PC-3 (cell line): ENCODE measurements around the gene TSPEAR. TPM values are rescaled to one million over a fixed set of nuclear protein-coding genes. Genes with fewer than 3 reads are reported as not detected.

Source experiments
- ATAC-seq: fragments of 200-7000 bp; cut with Tn5 transposase; 2 replicates; pipeline ENCODE4 v1.9.1; 2020; ENCODE audit warnings: mild to moderate bottlenecking, moderate library complexity
- BruUV-seq: library from RNA; stranded (reverse); fragments of 400-500 nt; replicated peaks from 2 replicates; lab custom pipeline; 2021; lab: Mats Ljungman, UMichigan
- CTCF ChIA-PET: fragments of 300-600 bp; sonication (Branson Sonifier 250); formaldehyde crosslinking; loops from one replicate; lab custom pipeline; 2022; ENCODE audit warnings: antibody characterized with exemption; lab: Charles Lee
- POLR2A ChIA-PET: fragments of 300-600 bp; sonication (Branson Sonifier 250); formaldehyde crosslinking; loops from one replicate; lab custom pipeline; 2022; ENCODE audit warnings: antibody characterized with exemption; ENCODE audit not compliant: unreplicated experiment; lab: Charles Lee
- DNase-seq: peaks from one replicate; pipeline ENCODE4 v3.0.0-alpha.2; 2015
- H2AFZ ChIP-seq: fragments of 300-600 bp; sonication (generic); 2 replicates; pipeline ENCODE4 v1.6.0; 2016; ENCODE audit warnings: antibody characterized with exemption, low read length
- H3F3A ChIP-seq: fragments of 300-600 bp; sonication (generic); one replicate; pipeline ENCODE4 v1.6.0; 2017; ENCODE audit warnings: antibody characterized with exemption, low read length, control low read depth, mild to moderate bottlenecking; ENCODE audit not compliant: unreplicated experiment
- H3K27ac ChIP-seq: fragments of 300-600 bp; sonication (generic); 2 replicates; pipeline ENCODE4 v1.5.1; 2016; ENCODE audit warnings: mild to moderate bottlenecking, low read length
- H3K27me3 ChIP-seq: fragments of 300-600 bp; sonication (generic); 2 replicates; pipeline ENCODE4 v1.6.1; 2016; ENCODE audit warnings: low read length, mixed read lengths
- H3K36me3 ChIP-seq: fragments of 300-600 bp; sonication (generic); 2 replicates; pipeline ENCODE4 v1.6.1; 2016; ENCODE audit warnings: low read depth, mixed run types, low read length, mixed read lengths
- H3K4me1 ChIP-seq: fragments of 300-600 bp; sonication (generic); 2 replicates; pipeline ENCODE4 v1.5.1; 2016; ENCODE audit warnings: low read length; ENCODE audit not compliant: insufficient read depth
- H3K4me2 ChIP-seq: fragments of 300-600 bp; sonication (generic); 2 replicates; pipeline ENCODE4 v1.6.0; 2016; ENCODE audit warnings: low read length
- H3K4me3 ChIP-seq: fragments of 300-600 bp; sonication (generic); 2 replicates; pipeline ENCODE4 v1.5.1; 2016; ENCODE audit warnings: mild to moderate bottlenecking, low read length, mixed read lengths
- H3K79me2 ChIP-seq: fragments of 300-600 bp; sonication (generic); 2 replicates; pipeline ENCODE4 v1.6.1; 2017; ENCODE audit warnings: low read length, mixed read lengths
- H3K9ac ChIP-seq: fragments of 300-600 bp; sonication (generic); 2 replicates; pipeline ENCODE4 v1.6.0; 2016; ENCODE audit warnings: mild to moderate bottlenecking, low read length
- H3K9me2 ChIP-seq: fragments of 300-600 bp; sonication (generic); replicated peaks from 2 replicates; pipeline ENCODE4 v1.6.1; 2016; ENCODE audit warnings: mixed run types, low read length, mixed read lengths
- H3K9me3 ChIP-seq: fragments of 300-600 bp; sonication (generic); 2 replicates; pipeline ENCODE4 v1.6.1; 2016; ENCODE audit warnings: low read length, mixed read lengths
- H4K20me1 ChIP-seq: fragments of 300-600 bp; sonication (generic); 2 replicates; pipeline ENCODE4 v1.6.1; 2016; ENCODE audit warnings: low read length, mixed read lengths
- EZH2 ChIP-seq: fragments of 300-600 bp; sonication (generic); IDR thresholded peaks from one replicate; pipeline ENCODE4 v1.6.1; 2017; ENCODE audit warnings: antibody characterized with exemption, mild to moderate bottlenecking, low read length; ENCODE audit not compliant: unreplicated experiment
- EZH2phosphoT487 ChIP-seq: fragments of 300-600 bp; sonication (generic); IDR thresholded peaks from 2 replicates; pipeline ENCODE4 v1.6.1; 2018; ENCODE audit warnings: mild to moderate bottlenecking, antibody characterized with exemption, low read length, borderline replicate concordance
- intact Hi-C: fragments of 100-400 bp; cut with micrococcal nuclease; formaldehyde crosslinking; loops from 2 replicates; pipeline ENCODE4 v1.9.0; 2023
- total RNA-seq: library from RNA; depleted of rRNA; stranded (reverse); fragments of >200 nt; gene quantifications from 2 replicates; pipeline ENCODE4 v1.2.3, GENCODE V29; 2014
- TF ChIP-seq, protein P1 (sequence below): fragments of 300-600 bp; sonication (generic); conservative IDR thresholded peaks from 2 replicates; pipeline ENCODE4 v1.5.1; 2017; ENCODE audit warnings: antibody characterized with exemption, low read depth, mild to moderate bottlenecking, low read length

Gene TSPEAR
- total RNA-seq, 1 experiment from 2014 or later: 2.1 TPM

DNA sequence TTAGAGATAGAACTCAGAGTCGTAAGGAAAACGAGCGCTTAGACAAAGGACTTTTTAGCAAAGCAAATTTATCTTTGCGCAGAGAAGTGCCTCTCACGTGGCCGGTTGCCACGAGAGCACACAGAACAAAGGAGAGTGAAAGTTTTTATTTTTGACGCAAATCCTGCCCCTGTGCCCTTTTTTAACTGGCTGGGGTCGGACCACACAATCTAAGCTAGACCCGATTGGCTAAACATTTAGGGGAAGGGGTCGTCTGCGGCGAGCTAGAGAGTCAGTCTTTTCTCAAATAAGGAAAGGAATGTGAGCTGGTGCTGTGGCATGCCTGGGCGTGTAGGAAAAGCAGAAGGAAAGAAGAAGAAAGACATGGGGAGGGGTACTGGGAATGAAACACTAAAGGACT lies 162.4 kb downstream of the TSPEAR start:
- no peaks in the 10 kb centered on the region for H3K27me3 ChIP-seq
- H3K4me1 ChIP-seq: no peaks in the 10 kb centered on the region
- TF ChIP-seq, protein P1, sequence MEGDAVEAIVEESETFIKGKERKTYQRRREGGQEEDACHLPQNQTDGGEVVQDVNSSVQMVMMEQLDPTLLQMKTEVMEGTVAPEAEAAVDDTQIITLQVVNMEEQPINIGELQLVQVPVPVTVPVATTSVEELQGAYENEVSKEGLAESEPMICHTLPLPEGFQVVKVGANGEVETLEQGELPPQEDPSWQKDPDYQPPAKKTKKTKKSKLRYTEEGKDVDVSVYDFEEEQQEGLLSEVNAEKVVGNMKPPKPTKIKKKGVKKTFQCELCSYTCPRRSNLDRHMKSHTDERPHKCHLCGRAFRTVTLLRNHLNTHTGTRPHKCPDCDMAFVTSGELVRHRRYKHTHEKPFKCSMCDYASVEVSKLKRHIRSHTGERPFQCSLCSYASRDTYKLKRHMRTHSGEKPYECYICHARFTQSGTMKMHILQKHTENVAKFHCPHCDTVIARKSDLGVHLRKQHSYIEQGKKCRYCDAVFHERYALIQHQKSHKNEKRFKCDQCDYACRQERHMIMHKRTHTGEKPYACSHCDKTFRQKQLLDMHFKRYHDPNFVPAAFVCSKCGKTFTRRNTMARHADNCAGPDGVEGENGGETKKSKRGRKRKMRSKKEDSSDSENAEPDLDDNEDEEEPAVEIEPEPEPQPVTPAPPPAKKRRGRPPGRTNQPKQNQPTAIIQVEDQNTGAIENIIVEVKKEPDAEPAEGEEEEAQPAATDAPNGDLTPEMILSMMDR: no peak
- TF ChIP-seq EZH2 (no peak), EZH2phosphoT487 (no peak)
- H3K36me3 ChIP-seq: no peaks in the 10 kb centered on the region
- H4K20me1 ChIP-seq: no peaks in the 10 kb centered on the region
- no peak overlapping the region for H3K4me2 ChIP-seq
- DNase-seq: no peak
- ATAC-seq: no peak
- no peaks in the 10 kb centered on the region for H3K79me2 ChIP-seq
- no peak overlapping the region for H2AFZ ChIP-seq
- no TSS peak for BruUV-seq
- ChIA-PET POLR2A (no interaction called here), CTCF (no interaction called here)
- intact Hi-C loops: no loop called here
- no peak overlapping the region for H3K4me3 ChIP-seq
- H3F3A ChIP-seq: no peaks in the 10 kb centered on the region
- H3K27ac ChIP-seq: no peak overlapping the region
- no peaks in the 10 kb centered on the region for H3K9me2 ChIP-seq
- H3K9me3 ChIP-seq: peaks cover 7% of the 10 kb centered on the region; the same call in 1 of the 2 replicates
- H3K9ac ChIP-seq: no peak overlapping the region

DNA sequence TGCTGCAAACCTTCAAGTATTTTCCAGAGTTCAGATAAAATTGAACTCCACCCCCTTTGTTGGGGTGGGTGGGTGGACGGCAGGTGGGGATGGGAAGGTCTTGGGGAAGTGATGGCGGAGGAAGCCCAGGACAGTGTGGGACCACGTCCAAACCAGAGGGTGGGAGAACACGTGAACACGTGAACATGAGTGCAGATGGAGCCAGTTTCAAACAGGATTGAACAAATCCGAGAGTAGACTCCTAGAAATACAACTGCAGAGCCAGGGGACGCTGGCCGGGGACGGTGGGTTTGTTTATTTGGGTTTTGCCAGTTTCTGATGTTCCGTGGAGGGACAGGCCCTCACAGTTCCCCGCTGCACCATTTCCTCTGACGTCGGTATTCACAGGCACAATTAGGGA lies 163.0 kb downstream of the TSPEAR start:
- no peaks in the 10 kb centered on the region for H3K27me3 ChIP-seq
- H3K9ac ChIP-seq: no peak overlapping the region
- H3K27ac ChIP-seq: no peak overlapping the region
- H3K36me3 ChIP-seq: no peaks in the 10 kb centered on the region
- intact Hi-C loops: no loop called here
- no peak overlapping the region for H3K4me3 ChIP-seq
- H3K9me2 ChIP-seq: no peaks in the 10 kb centered on the region
- H3K4me2 ChIP-seq: no peak overlapping the region
- no peak for ATAC-seq
- TF ChIP-seq EZH2 (no peak), EZH2phosphoT487 (no peak)
- DNase-seq: no peak
- no peak overlapping the region for H2AFZ ChIP-seq
- H3K79me2 ChIP-seq: no peaks in the 10 kb centered on the region
- POLR2A ChIA-PET: no interaction called here
- no peaks in the 10 kb centered on the region for H3K4me1 ChIP-seq
- no TSS peak for BruUV-seq
- no peaks in the 10 kb centered on the region for H4K20me1 ChIP-seq
- CTCF ChIA-PET: no interaction called here
- peaks cover 9% of the 10 kb centered on the region; the same call in 1 of the 2 replicates for H3K9me3 ChIP-seq
- no peaks in the 10 kb centered on the region for H3F3A ChIP-seq

DNA sequence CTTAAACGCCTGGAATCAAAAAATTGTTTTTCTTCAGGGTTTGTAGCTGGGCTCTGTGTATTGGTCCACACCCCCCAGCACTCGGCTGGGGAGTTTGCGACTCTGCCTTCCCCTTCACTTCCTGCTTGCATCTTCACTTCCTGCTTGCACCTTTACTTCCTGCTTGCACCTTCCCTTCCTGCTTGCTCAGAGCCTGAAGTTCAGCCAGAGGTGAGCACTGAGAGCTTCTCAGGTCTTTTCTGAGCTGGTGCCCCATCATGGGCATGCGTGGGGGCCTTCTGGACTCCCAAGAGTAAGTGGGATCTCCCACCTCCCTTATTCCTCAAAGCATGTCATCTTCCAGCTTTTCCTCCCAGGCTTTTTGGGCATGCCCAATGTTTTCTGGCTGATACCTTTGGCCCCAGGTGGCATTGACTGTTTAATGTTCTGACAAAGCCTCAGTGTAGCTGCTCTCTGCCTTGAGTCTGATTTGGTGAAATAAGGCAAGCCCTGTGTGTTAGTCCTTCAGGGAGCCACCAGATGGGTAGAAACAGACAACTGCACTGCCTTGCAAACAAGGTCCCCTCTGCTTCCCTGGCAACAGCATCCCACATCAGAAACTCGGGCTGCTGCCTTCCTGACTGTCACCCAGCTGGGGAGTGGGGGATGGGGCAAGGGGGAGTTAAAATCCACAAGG lies 163.6 kb downstream of the TSPEAR start:
- DNase-seq (no peak), ATAC-seq (no peak)
- CTCF ChIA-PET: no interaction called here
- no peaks in the 10 kb centered on the region for H3K4me1 ChIP-seq
- POLR2A ChIA-PET: no interaction called here
- no peak overlapping the region for H3K4me3 ChIP-seq
- no peaks in the 10 kb centered on the region for H4K20me1 ChIP-seq
- no peak overlapping the region for H2AFZ ChIP-seq
- H3K79me2 ChIP-seq: no peaks in the 10 kb centered on the region
- no peaks in the 10 kb centered on the region for H3K9me2 ChIP-seq
- no peak overlapping the region for H3K27ac ChIP-seq
- H3K9ac ChIP-seq: no peak overlapping the region
- BruUV-seq: no TSS peak
- peaks cover 15% of the 10 kb centered on the region; the same call in 1 of the 2 replicates for H3K9me3 ChIP-seq
- intact Hi-C loops: no loop called here
- no peaks in the 10 kb centered on the region for H3K27me3 ChIP-seq
- H3K36me3 ChIP-seq: no peaks in the 10 kb centered on the region
- TF ChIP-seq EZH2: no peak
- no peaks in the 10 kb centered on the region for H3F3A ChIP-seq
- H3K4me2 ChIP-seq: no peak overlapping the region
